ENCODE measurements around the gene CST9. TPM values are rescaled to one million over a fixed set of nuclear protein-coding genes. Genes with fewer than 3 reads are reported as not detected.
"Not testable (repeated sequence)": the region's sequence is repeated elsewhere in the genome, so short reads cannot be mapped to it uniquely, and the experiment has no call there.

CST9 gene
- total RNA-seq, 2 donors from 2014 or later, result not detected

DNA sequence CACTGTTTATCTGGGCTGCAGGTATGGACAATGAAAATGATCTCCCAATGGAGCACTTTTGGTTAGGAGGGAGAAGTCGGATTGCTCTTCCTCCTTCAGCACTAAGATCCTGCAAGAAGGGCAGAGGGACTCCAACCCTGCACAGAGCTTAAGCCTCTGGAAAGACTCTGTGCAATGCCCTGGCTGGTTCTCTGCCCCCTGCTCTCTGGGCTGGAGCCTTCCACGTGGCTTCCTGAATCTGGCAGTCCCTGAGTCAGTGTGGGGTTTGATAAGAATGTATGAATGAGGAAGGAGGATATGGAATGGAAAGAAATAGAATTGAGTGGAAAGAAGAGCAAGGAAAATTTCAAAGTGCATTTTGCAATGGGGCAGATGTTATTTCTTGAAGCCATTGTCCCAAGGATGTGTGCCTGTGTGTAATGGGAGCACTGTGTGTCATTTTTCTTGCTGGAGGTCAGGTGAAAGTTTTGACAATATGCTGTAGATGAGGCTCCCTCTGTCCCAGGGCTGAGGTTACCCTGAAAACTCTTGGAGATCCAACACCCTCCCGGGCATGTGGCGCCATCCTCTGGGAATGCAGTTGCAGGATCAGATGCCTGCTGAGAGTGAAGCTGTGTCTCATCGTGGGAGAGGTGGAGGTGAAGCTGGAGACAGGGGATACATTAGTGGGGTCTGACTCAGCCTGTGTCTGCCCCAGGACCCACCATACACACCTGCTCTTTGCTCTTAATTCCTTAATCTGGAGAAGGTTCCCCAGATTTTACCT, 21.1 kb downstream of the CST9 start:
- ATAC-seq (replicated peaks in 1 of 2), result no peak
- no peaks in the 10 kb centered on the region for H3K36me3 Mint-ChIP-seq (ENCODE audit: insufficient read depth in 2 of 2)
- no peaks in the 10 kb centered on the region for H3K4me1 Mint-ChIP-seq (ENCODE audit: low read depth)
- H3K4me3 Mint-ChIP-seq, result no peak overlapping the region
- H3K9me3 Mint-ChIP-seq, result peaks cover 3% of the 10 kb centered on the region in 2 donors
- H3K27me3 Mint-ChIP-seq (ENCODE audit: low read depth), result peaks cover 30% of the 10 kb centered on the region
- no peak overlapping the region for H3K27ac Mint-ChIP-seq
- no peak for DNase-seq

DNA sequence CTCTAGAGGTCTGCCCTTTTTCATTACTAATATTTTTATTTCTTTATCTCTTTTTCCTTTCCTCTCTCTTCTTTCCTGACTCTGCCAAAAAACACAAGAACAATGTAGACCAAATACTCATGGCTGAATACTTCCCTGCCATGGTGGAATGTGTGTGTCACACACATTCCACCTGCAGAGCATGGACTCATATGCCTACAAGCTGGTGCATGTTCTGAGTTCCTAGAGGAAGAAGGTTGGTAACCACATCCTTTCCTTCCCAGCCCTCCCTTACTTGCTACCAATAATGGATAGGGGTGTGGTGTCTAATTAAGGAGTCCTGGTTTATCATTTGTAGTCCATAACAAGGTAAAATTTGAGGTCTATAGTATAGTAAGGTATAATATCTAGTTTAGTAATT, 22.2 kb downstream of the CST9 start:
- Mint-ChIP-seq H3K9me3 (peaks cover 3% of the 10 kb centered on the region in 2 donors), H3K36me3 (ENCODE audit: insufficient read depth in 2 of 2) (no peaks in the 10 kb centered on the region), H3K4me1 (ENCODE audit: low read depth) (no peaks in the 10 kb centered on the region), H3K27me3 (ENCODE audit: low read depth) (peaks cover 30% of the 10 kb centered on the region), H3K4me3 (no peak overlapping the region), H3K27ac (no peak overlapping the region)
- ATAC-seq (replicated peaks in 1 of 2), result no peak
- no peak for DNase-seq

DNA sequence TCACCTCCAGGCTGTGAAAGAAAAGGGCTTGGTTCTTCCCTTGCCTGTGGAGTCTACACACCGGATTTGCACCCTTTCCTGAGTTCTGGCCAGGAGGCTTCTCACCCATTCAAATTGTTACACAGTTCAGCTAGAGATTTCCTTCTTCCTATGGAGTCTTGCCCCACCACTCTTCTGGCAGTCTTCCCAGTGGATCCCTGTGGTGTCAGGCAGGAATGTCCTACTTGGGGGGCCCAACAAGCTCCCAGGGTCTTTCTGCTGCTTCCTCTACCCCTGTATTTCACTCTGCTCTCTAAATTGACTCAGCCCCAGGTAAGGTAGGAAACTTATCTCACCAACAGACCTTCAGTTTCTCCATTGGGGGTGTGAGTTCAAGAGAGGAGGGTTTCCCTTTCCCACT, 23.4 kb downstream of the CST9 start:
- Mint-ChIP-seq H3K4me3 (no peak overlapping the region), H3K36me3 (ENCODE audit: insufficient read depth in 2 of 2) (no peaks in the 10 kb centered on the region), H3K27me3 (ENCODE audit: low read depth) (peaks cover 30% of the 10 kb centered on the region), H3K9me3 (peaks cover 3% of the 10 kb centered on the region in 2 donors), H3K27ac (no peak overlapping the region), H3K4me1 (ENCODE audit: low read depth) (no peaks in the 10 kb centered on the region)
- no peak for ATAC-seq (replicated peaks in 1 of 2)
- DNase-seq, result no peak

DNA sequence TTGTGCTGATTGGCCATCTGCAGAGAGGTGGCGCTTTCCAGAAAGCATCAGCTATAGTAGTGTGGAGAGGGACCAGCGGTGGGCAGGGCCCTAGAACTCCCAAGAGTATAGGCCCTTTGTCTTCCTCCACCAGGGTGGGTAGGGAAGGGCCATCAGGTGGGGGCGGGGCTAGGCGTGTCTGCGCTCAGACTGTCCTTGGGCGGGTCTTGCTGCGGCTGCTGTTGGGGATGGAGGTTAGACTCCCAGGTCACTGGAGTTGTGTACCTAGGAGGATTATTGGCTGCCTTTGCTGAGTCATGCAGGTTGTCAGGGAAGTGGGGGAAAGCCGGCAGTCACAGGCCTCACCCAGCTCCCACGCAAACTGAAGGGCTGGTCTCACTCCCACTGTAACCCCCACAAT, 23.9 kb downstream of the CST9 start:
- not testable (repeated sequence) for H3K36me3 Mint-ChIP-seq (ENCODE audit: insufficient read depth in 2 of 2); H3K4me1 Mint-ChIP-seq (ENCODE audit: low read depth); H3K9me3 Mint-ChIP-seq; H3K27ac Mint-ChIP-seq; H3K4me3 Mint-ChIP-seq; ATAC-seq (replicated peaks in 1 of 2); DNase-seq
- H3K27me3 Mint-ChIP-seq (ENCODE audit: low read depth), result peaks cover 30% of the 10 kb centered on the region

DNA sequence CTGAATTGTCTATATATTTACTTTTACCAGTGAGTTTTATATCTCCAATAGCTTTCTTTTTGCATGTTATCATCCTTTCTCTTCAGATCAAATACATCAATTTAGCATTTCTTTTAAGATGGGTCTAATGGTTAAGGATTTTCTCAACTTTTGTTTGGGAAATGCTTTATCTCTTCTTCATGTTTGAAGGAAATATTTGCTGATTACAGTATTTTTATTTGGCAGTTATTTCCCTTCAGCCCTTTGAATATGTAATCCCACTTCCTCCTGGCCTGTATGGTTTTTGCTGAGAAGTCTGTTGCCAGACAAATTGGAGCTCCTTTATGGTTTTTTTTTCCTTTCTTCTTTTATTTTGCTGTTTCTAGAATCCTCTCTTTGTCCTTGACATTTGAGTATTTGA, 30.7 kb downstream of the CST9 start:
- Mint-ChIP-seq H3K27ac (no peak overlapping the region), H3K4me3 (no peak overlapping the region), H3K4me1 (ENCODE audit: low read depth) (no peaks in the 10 kb centered on the region), H3K36me3 (ENCODE audit: insufficient read depth in 2 of 2) (no peaks in the 10 kb centered on the region), H3K9me3 (no peaks in the 10 kb centered on the region), H3K27me3 (ENCODE audit: low read depth) (peaks cover 7% of the 10 kb centered on the region)
- DNase-seq (no peak), ATAC-seq (replicated peaks in 1 of 2) (no peak)

DNA sequence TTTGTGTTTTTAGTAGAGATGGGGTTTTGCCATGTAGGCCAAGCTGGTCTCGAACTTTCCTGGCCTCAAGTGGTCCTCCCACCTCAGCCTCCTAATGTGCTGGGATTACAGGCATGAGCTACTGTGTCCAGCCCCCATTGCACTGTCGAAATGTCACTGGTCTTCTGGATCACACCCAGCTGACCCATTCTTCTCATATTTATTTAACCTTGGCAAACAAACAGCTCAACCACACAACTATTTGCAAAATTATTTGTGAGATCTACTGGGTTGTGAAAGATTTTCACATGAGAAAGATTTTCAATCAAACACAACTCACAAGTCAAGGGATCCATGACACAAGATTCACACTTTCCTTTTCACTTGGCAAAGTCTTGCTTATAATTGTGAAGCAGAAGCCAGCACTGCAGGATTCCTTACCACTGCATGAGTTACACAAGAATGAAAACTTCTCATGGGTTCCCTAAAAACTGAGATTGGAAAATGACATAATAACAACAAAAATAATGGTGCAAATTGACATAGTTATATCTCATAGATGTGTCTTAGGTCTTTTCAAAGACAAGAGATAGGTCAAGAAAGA, 35.4 kb downstream of the CST9 start:
- Mint-ChIP-seq H3K36me3 (ENCODE audit: insufficient read depth in 2 of 2) (no peaks in the 10 kb centered on the region), H3K9me3 (no peaks in the 10 kb centered on the region), H3K4me1 (ENCODE audit: low read depth) (no peaks in the 10 kb centered on the region), H3K4me3 (no peak overlapping the region), H3K27ac (no peak overlapping the region), H3K27me3 (ENCODE audit: low read depth) (peaks cover 13% of the 10 kb centered on the region)
- DNase-seq (no peak), ATAC-seq (replicated peaks in 1 of 2) (no peak)

DNA sequence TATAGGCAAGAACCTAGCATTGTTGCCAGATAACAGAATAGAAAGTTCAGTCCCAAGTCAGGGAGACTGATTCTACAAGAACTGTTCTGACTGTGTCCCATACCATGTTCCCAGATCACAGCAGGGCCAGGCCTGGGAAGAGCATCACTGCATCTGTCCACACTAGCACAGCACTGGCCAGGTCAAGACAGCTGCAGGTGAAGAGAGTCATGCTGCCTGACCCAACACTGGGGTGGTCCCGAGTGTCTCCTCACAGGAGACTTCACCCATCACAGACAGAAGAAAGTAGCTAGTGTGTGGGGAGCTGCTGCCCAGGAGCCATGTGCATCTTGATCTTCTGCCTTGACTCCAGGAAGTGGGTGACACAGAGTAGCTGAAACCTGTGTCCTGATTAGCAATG, 36.1 kb downstream of the CST9 start:
- DNase-seq (no peak), ATAC-seq (replicated peaks in 1 of 2) (no peak)
- Mint-ChIP-seq H3K27ac (no peak overlapping the region), H3K4me3 (no peak overlapping the region), H3K9me3 (no peaks in the 10 kb centered on the region), H3K4me1 (ENCODE audit: low read depth) (no peaks in the 10 kb centered on the region), H3K36me3 (ENCODE audit: insufficient read depth in 2 of 2) (no peaks in the 10 kb centered on the region), H3K27me3 (ENCODE audit: low read depth) (peaks cover 11% of the 10 kb centered on the region)

DNA sequence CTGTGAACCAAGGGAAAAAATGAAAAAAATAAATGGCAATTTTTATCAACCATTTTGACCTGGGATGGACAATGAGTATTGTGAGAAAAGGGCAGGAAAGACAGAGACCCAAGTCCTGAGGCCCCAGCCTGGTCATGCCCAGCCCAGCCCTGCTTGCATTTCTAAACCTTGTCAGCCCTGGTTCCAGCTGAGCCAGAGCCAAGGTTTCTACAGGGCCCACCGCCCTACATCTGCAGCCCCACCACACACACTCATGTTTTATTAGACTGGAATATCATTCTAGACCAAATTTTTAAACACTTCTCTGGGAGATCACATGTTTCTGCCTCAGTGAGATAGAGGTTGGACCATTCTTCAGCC, 36.8 kb downstream of the CST9 start:
- Mint-ChIP-seq H3K27ac (no peak overlapping the region), H3K4me1 (ENCODE audit: low read depth) (no peaks in the 10 kb centered on the region), H3K9me3 (no peaks in the 10 kb centered on the region), H3K36me3 (ENCODE audit: insufficient read depth in 2 of 2) (no peaks in the 10 kb centered on the region), H3K4me3 (no peak overlapping the region), H3K27me3 (ENCODE audit: low read depth) (peaks cover 6% of the 10 kb centered on the region)
- ATAC-seq (replicated peaks in 1 of 2) (no peak), DNase-seq (no peak)

DNA sequence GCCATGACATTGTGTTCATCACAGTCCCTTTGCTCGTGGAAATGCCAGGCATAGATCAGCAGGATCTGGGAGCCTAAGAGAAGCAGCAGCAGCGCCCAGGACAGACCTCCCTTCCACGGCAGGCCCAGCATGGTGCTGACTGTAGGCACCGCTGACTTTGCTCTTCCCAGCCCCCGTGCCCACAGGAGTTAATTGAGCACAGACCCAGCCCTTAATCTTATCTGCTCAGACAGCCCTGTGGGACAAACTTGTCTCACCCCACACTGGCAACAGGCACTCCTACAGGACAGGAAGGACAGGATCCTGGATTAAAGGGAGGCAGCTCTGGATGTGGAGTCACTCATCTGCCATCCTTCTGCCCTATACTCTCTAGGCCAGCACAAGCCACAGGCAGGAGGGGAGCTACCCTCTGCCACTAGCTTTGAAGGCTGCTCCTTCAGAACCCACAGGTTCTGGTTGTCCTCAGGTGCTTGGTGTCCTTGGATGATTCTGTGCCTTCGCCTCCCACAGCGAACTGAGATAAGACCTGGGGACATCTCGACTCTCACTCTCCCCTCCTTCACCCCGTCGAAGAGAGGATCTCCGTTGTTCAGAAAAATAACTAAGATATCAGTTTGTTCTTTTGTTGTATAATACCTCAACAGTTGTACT, 37.3 kb downstream of the CST9 start, which contains the start of gene CST9L:
Gene CST9L (minus strand): TSS at position 165 of the 651 bp plus-strand sequence. CDS start 34 bp downstream, at position 131.
- H3K4me1 Mint-ChIP-seq (ENCODE audit: low read depth), result no peaks in the 10 kb centered on the region
- ATAC-seq (replicated peaks in 1 of 2) (no peak), DNase-seq (no peak)
- H3K9me3 Mint-ChIP-seq, result no peaks in the 10 kb centered on the region
- no peaks in the 10 kb centered on the region for H3K36me3 Mint-ChIP-seq (ENCODE audit: insufficient read depth in 2 of 2)
- H3K27ac Mint-ChIP-seq, result no peak within 1 kb of the TSS
- peaks cover 6% of the 10 kb centered on the region for H3K27me3 Mint-ChIP-seq (ENCODE audit: low read depth)
- no peak within 1 kb of the TSS for H3K4me3 Mint-ChIP-seq

DNA sequence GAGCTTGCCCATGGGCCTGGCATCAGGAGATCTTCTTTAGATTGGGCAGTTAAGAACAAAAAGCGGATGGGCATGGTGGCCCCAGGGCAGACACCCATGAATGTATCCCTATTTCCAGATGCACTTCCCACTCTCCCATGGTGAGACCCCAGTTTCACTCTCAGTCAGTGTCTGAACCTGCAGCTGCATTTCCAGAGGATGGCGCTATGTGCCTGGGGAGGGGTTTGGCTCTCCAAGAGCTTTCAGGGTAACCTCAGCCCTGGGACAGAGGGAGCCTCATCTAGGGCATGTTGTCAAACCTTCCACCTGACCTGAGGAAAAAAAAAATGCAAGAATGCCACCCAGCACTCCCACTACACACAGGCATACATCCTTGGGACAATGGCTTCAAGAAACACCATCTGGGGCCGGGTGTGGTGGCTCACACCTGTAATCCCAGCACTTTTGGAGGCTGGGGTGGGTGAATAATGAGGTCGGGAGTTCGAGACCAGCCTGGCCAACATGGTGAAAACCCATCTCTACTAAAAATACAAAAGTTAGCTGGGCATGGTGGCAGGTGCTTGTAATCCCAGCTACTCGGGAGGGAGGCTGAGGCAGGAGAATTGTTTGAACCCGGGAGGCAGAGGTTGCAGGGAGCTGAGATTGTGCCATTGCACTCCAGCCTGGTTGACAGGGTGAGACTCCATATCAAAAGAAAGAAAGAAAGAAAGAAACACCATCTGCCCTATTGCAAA, 39.4 kb downstream of the CST9 start:
- ATAC-seq (replicated peaks in 1 of 2), result no peak
- no peak overlapping the region for H3K4me3 Mint-ChIP-seq

DNA sequence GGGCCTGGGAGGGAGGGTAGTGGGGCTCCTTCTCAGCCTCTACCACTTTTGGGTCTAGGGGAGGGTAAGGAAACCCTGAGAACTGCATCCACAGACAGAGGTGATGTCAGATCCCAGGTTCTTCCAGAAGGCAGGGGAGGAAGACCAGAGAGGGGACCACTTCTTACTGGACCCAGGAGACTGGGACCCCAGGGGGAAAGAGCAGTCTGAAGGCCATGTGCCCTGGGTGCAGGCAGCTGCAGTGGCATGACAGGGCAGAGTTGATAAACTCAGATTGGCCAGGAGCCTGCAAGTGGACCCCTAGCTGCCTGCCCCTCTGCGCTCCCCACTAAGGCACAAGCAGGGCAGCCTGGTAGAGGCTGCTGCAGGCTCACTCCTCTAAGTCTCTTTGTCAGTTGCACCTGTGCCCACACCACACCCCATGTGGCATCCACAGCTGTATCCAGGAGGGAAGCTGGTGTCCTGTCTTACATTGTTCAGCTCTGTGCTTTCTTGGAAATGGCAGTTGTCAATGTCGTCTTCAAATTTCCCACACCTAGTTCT, 40.1 kb downstream of the CST9 start:
- H3K27me3 Mint-ChIP-seq (ENCODE audit: low read depth), result peaks cover 6% of the 10 kb centered on the region

More for the DNA sequence above, 39.4 kb downstream of the CST9 start:
- Mint-ChIP-seq H3K4me1 (ENCODE audit: low read depth) (no peaks in the 10 kb centered on the region), H3K36me3 (ENCODE audit: insufficient read depth in 2 of 2) (peaks cover 6 to 7% of the 10 kb centered on the region in 2 donors), H3K27me3 (ENCODE audit: low read depth) (peaks cover 6% of the 10 kb centered on the region), H3K9me3 (peaks cover 0 to 4% of the 10 kb centered on the region in 2 donors), H3K27ac (no peak overlapping the region)
- DNase-seq, result no peak

DNA sequence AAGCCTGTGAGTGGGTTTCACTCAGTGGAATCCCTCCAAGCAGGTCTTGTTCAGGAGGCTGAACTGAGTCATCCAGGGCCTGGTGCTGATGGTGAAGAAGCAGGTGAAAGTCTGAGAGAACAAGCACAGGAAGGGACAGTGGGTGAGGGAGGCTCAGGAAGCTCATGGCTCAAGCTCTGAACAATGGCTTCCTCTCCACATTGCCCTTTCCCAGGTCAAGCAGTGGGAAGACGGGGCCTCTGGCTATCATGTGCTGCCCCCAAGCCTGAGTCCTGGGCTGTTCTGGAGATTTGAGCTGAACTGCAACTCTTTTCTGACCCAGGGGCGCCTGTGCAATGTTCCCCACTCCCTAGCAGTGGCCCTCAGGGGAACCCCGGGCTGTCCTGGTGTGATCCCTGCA, 40.8 kb downstream of the CST9 start:
- DNase-seq, result no peak
- ATAC-seq (replicated peaks in 1 of 2), result no peak
- Mint-ChIP-seq H3K9me3 (peaks cover 2 to 10% of the 10 kb centered on the region in 2 donors), H3K36me3 (ENCODE audit: insufficient read depth in 2 of 2) (peaks cover 8 to 9% of the 10 kb centered on the region in 2 donors), H3K4me1 (ENCODE audit: low read depth) (no peaks in the 10 kb centered on the region), H3K27ac (no peak overlapping the region), H3K4me3 (no peak overlapping the region), H3K27me3 (ENCODE audit: low read depth) (peaks cover 6% of the 10 kb centered on the region)

More for the DNA sequence above, 40.1 kb downstream of the CST9 start:
- no peak overlapping the region for H3K4me3 Mint-ChIP-seq
- peaks cover 0 to 6% of the 10 kb centered on the region in 2 donors for H3K9me3 Mint-ChIP-seq
- ATAC-seq (replicated peaks in 1 of 2) (no peak), DNase-seq (no peak)
- no peaks in the 10 kb centered on the region for H3K4me1 Mint-ChIP-seq (ENCODE audit: low read depth)
- H3K36me3 Mint-ChIP-seq (ENCODE audit: insufficient read depth in 2 of 2), result peaks cover 6 to 7% of the 10 kb centered on the region in 2 donors
- no peak overlapping the region for H3K27ac Mint-ChIP-seq
